ENCODE measurements around the gene RIOK3. TPM values are rescaled to one million over a fixed set of nuclear protein-coding genes. Genes with fewer than 3 reads are reported as not detected.

RIOK3 gene
- total RNA-seq, 2 donors from 2014 or later, result 57.3 to 60.6 TPM

DNA sequence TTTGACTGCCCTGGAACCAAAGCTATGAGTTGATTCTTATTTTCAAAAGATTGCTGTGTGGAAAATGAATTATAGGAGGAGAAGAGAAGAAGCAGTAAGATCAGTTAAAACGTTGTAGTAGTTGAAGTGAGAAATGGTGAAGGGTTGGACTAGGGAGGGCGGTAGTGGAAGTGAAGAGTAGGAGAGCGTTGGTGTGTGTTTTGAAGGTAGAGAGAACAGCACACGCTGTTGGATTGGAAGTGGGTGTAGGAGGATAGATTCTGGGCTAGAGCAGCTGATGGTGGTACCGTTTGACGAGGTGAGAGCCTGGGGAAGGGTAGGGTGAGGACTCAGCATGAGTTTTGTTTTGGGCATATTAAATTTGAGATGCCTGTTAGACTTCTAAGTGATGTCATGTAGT, 18.4 kb downstream of the RIOK3 start:
- H3K4me1 ChIP-seq, result peaks cover 8% of the 10 kb centered on the region
- no peak for DNase-seq
- H3K4me3 ChIP-seq, result no peak overlapping the region
- no peak for ATAC-seq
- no peak for TF ChIP-seq POLR2A (IDR thresholded peaks at IDR 0.05)
- TF ChIP-seq, protein P1, sequence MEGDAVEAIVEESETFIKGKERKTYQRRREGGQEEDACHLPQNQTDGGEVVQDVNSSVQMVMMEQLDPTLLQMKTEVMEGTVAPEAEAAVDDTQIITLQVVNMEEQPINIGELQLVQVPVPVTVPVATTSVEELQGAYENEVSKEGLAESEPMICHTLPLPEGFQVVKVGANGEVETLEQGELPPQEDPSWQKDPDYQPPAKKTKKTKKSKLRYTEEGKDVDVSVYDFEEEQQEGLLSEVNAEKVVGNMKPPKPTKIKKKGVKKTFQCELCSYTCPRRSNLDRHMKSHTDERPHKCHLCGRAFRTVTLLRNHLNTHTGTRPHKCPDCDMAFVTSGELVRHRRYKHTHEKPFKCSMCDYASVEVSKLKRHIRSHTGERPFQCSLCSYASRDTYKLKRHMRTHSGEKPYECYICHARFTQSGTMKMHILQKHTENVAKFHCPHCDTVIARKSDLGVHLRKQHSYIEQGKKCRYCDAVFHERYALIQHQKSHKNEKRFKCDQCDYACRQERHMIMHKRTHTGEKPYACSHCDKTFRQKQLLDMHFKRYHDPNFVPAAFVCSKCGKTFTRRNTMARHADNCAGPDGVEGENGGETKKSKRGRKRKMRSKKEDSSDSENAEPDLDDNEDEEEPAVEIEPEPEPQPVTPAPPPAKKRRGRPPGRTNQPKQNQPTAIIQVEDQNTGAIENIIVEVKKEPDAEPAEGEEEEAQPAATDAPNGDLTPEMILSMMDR (IDR thresholded peaks at IDR 0.05), result no peak
- H3K9me3 ChIP-seq, result no peaks in the 10 kb centered on the region
- intact Hi-C loops (cut with DNase I), result no loop called here
- no peak overlapping the region for H3K27ac ChIP-seq
- WGBS, 2 donors, result 86 to 91% methylated on average over 6 of the region's 6 CpGs
- H3K27me3 ChIP-seq, result no peaks in the 10 kb centered on the region
- peaks cover 13 to 55% of the 10 kb centered on the region in 2 donors for H3K36me3 ChIP-seq (replicated peaks in 1 of 2; ENCODE audit: insufficient read depth in 1 of 2, low read depth in 2 of 2)

DNA sequence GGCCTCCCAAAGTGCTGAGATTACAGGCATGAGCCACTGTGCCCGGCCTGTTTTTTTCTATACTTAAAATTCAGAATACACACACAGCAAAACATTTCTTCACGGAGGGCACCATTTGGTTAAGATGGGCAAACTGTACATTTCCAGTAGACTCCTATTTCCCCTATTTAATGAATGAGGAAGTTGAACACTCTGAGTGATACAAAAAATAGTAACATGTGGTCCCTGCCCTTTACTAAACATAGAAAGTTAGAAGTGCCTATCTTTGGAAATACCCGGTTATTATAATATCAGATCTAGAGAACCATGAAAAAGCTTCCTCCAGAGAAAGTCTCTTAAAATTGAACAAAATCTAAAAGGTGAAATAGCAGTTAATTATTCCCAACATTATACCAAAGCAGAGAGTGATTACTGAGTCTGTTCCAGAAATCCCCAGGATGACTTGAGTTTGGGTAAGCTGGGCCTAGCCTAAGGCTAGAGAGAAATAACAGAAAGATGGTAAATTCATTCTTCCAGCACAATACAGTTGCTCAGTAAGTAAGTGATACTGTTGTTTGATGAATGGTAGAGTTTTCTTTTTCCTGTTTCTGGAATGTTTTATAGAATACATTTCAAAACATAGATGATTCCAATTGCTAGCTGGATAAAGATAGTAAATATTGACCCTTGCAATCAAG, 26.9 kb downstream of the RIOK3 start:
- no peak overlapping the region for H3K4me3 ChIP-seq
- no peak for ATAC-seq
- no peaks in the 10 kb centered on the region for H3K9me3 ChIP-seq
- no peak for TF ChIP-seq POLR2A (IDR thresholded peaks at IDR 0.05)
- TF ChIP-seq, protein P1 (IDR thresholded peaks at IDR 0.05), result no peak
- no peak overlapping the region for H3K27ac ChIP-seq
- H3K27me3 ChIP-seq, result no peaks in the 10 kb centered on the region
- no peak for DNase-seq
- WGBS, 2 donors, result 71 to 88% methylated on average over 3 of the region's 3 CpGs
- peaks cover 22 to 42% of the 10 kb centered on the region in 2 donors for H3K36me3 ChIP-seq (replicated peaks in 1 of 2; ENCODE audit: insufficient read depth in 1 of 2, low read depth in 2 of 2)
- intact Hi-C loops (cut with DNase I), result no loop called here
- H3K4me1 ChIP-seq, result no peaks in the 10 kb centered on the region

DNA sequence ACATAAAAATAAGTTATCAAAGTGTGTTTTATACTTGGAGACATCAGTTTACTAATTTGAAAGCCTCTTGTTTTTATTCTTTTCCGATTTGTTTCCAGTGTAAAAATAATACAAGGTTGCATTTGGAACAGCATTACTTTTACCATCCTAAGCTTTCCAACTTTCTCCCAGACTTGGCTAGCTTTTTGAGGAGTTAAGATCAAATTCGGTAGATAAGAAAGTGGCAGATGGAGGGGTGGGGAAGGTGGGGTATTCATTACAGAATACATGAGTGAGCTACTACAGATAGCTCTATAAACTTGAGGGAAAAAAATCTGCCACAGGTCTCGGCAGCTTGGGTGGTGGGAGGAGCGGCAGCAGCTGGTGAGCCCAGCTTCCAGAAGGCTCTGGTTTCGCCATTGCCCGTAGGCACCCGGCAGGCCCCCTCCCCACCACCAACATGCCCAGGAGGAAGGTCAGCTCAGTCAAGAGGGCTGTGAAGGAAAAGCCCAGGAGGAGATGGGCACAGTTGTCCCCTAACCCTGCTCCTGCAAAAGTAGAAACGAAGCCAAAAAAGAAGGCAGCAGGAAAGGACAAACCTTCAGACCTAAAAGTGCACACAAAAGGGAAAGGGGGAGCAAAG, 31.6 kb downstream of the RIOK3 start:
- 60 to 66% methylated on average over 7 to 8 of the region's 8 CpGs for WGBS, 2 donors
- no peak for DNase-seq
- H3K9me3 ChIP-seq, result no peaks in the 10 kb centered on the region
- TF ChIP-seq, protein P1 (IDR thresholded peaks at IDR 0.05), result no peak
- H3K36me3 ChIP-seq (replicated peaks in 1 of 2; ENCODE audit: insufficient read depth in 1 of 2, low read depth in 2 of 2), result peaks cover 16 to 18% of the 10 kb centered on the region in 2 donors
- H3K4me3 ChIP-seq, result no peak overlapping the region
- peaks cover 4% of the 10 kb centered on the region for H3K4me1 ChIP-seq
- H3K27ac ChIP-seq, result no peak overlapping the region
- intact Hi-C loops (cut with DNase I), result no loop called here
- ATAC-seq, result no peak
- H3K27me3 ChIP-seq, result no peaks in the 10 kb centered on the region

DNA sequence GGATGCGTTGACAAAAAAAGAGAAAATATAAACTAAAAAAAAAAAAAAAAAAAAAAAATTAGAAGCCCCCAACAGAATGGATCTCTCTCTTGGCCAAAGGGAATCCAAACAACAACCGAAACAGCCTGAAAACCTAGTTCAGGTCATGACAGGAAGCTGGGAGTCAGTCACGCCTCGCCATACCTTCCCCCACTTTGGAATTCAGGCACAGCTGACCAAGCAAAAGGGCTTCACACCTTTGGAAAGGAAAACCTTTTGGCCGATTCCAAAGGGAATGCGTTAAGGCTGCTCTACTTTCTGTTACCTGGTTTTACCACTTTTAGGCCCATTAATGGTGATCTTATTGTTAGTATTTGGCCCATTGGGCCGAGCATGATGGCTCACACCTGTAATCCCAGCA, 32.3 kb downstream of the RIOK3 start:
- no peak for ATAC-seq
- DNase-seq, result no peak
- H3K4me3 ChIP-seq, result no peak overlapping the region
- H3K27me3 ChIP-seq, result no peaks in the 10 kb centered on the region
- no peak overlapping the region for H3K27ac ChIP-seq
- intact Hi-C loops (cut with DNase I), result no loop called here
- 50 to 62% methylated on average over 7 of the region's 7 CpGs for WGBS, 2 donors
- H3K36me3 ChIP-seq (replicated peaks in 1 of 2; ENCODE audit: insufficient read depth in 1 of 2, low read depth in 2 of 2), result peaks cover 11 to 12% of the 10 kb centered on the region in 2 donors
- H3K4me1 ChIP-seq, result peaks cover 4% of the 10 kb centered on the region
- no peaks in the 10 kb centered on the region for H3K9me3 ChIP-seq
- TF ChIP-seq POLR2A (IDR thresholded peaks at IDR 0.05), result no peak
- TF ChIP-seq, protein P1 (IDR thresholded peaks at IDR 0.05), result no peak
